ENCODE measurements around the gene CMTM3. TPM values are rescaled to one million over a fixed set of nuclear protein-coding genes. Genes with fewer than 3 reads are reported as not detected.
"Not testable (repeated sequence)": the region's sequence is repeated elsewhere in the genome, so short reads cannot be mapped to it uniquely, and the experiment has no call there.

CMTM3 gene
- total RNA-seq, 1 experiment from 2014 or later, result 19.1 TPM

GRCh38 chr16:66594739-66595138 lies 9.8 kb upstream of the CMTM3 start:
- ATAC-seq (no peak), DNase-seq (ENCODE audit: low spot score) (no peak)
- Mint-ChIP-seq H3K27ac (no peak overlapping the region), H3K9me3 (no peaks in the 10 kb centered on the region), H3K4me1 (peaks cover 5% of the 10 kb centered on the region; the same call in 1 of the 2 replicates), H3K36me3 (no peaks in the 10 kb centered on the region), H3K4me3 (no peak overlapping the region), H3K27me3 (ENCODE audit: low read depth) (no peaks in the 10 kb centered on the region)
- ChIA-PET POLR2A (no interaction called here), CTCF (interaction anchor here (1.0 kb wide), 1 partner anchor 14 kb away, joined by 4 read pairs; no protein-coding TSS in a partner anchor)
- TF ChIP-seq ZNF396 (CRISPR knock-in tag; IDR thresholded peaks at IDR 0.05; ENCODE audit: borderline replicate concordance), result no peak

- H3K4me3 Mint-ChIP-seq; H3K4me1 Mint-ChIP-seq; DNase-seq (ENCODE audit: low spot score); H3K9me3 Mint-ChIP-seq; H3K27me3 Mint-ChIP-seq (ENCODE audit: low read depth); POLR2A ChIA-PET; H3K36me3 Mint-ChIP-seq; ATAC-seq; H3K27ac Mint-ChIP-seq: not testable (repeated sequence)
- CTCF ChIA-PET, result interaction anchor here (3.4 kb wide), 1 partner anchor 12 kb away, joined by 14 read pairs; no protein-coding TSS in a partner anchor
Observed at GRCh38 chr16:66596559-66596958, 7.9 kb upstream of the CMTM3 start.

- no peaks in the 10 kb centered on the region; the same call in 1 of the 2 replicates for H3K4me1 Mint-ChIP-seq
- no peak for DNase-seq (ENCODE audit: low spot score)
- no peak for ATAC-seq
- no peak for TF ChIP-seq NFATC4 (CRISPR knock-in tag; IDR thresholded peaks at IDR 0.05)
- no peak for TF ChIP-seq AR (CRISPR knock-in tag; IDR thresholded peaks at IDR 0.05)
- TF ChIP-seq CBFB (CRISPR knock-in tag; IDR thresholded peaks at IDR 0.05; ENCODE audit: low read depth), result no peak
- TF ChIP-seq USF1 (CRISPR knock-in tag; IDR thresholded peaks at IDR 0.05), result no peak
- no peak for TF ChIP-seq ZNF532 (CRISPR knock-in tag; IDR thresholded peaks at IDR 0.05; ENCODE audit: borderline replicate concordance)
- TF ChIP-seq HMGXB4 (CRISPR knock-in tag; IDR thresholded peaks at IDR 0.05), result no peak
- no peak for TF ChIP-seq ZBTB43 (CRISPR knock-in tag; IDR thresholded peaks at IDR 0.05)
- TF ChIP-seq ZNF263 (CRISPR knock-in tag; IDR thresholded peaks at IDR 0.05; ENCODE audit: low read depth), result no peak
- no peak for TF ChIP-seq PRDM15 (CRISPR knock-in tag; IDR thresholded peaks at IDR 0.05)
- TF ChIP-seq CTCF (IDR thresholded peaks at IDR 0.05), result no peak
- TF ChIP-seq TCF7 (CRISPR knock-in tag; IDR thresholded peaks at IDR 0.05; ENCODE audit: low read depth), result no peak
- POLR2A ChIA-PET, result interaction anchor here (0.6 kb wide), 1 partner anchor 1012 kb away, joined by 6 read pairs; no protein-coding TSS in a partner anchor
- H3K36me3 Mint-ChIP-seq, result no peaks in the 10 kb centered on the region
- peaks cover 3% of the 10 kb centered on the region; the same call in 1 of the 2 replicates for H3K27me3 Mint-ChIP-seq (ENCODE audit: low read depth)
- H3K27ac Mint-ChIP-seq, result no peak overlapping the region
- H3K4me3 Mint-ChIP-seq, result no peak overlapping the region
- H3K9me3 Mint-ChIP-seq, result no peaks in the 10 kb centered on the region
- CTCF ChIA-PET, result interaction anchor here (1.0 to 3.4 kb wide), 3 partner anchors 8 to 54 kb away, joined by 3 to 14 read pairs (median 5); no protein-coding TSS in a partner anchor
Observed at GRCh38 chr16:66596986-66597848, 7.3 kb upstream of the CMTM3 start.
